Activated naive CD8-positive, alpha-beta T cell treated with anti-CD3 and anti-CD28 coated beads, Interleukin-2, amount 50 U/mL, for 24 hours (primary cell): ENCODE data around the gene AHCYL2.
"Not testable (repeated sequence)": the region's sequence is repeated elsewhere in the genome, so short reads cannot be mapped to it uniquely, and the experiment has no call there.

ENCODE experiments used
- ATAC-seq: fragments of 150-1000 bp; cut with Tn5 transposase; one replicate; pipeline ENCODE4 v1.10.0; 2021
- DNase-seq: peaks from one replicate; pipeline ENCODE4 v3.0.0; 2021
- H3K27ac Mint-ChIP-seq: one replicate; pipeline ENCODE4 v1.8.0; 2021; ENCODE audit warnings: mild to moderate bottlenecking, mixed read lengths
- H3K27me3 Mint-ChIP-seq: one replicate; pipeline ENCODE4 v1.8.0; 2021; ENCODE audit warnings: mixed read lengths
- H3K36me3 Mint-ChIP-seq: one replicate; pipeline ENCODE4 v1.8.0; 2021; ENCODE audit warnings: low read depth, mixed read lengths
- H3K4me1 Mint-ChIP-seq: one replicate; pipeline ENCODE4 v1.8.0; 2021; ENCODE audit warnings: mixed read lengths
- H3K4me3 Mint-ChIP-seq: one replicate; pipeline ENCODE4 v1.8.0; 2021; ENCODE audit warnings: mild to moderate bottlenecking, moderate library complexity, mixed read lengths
- H3K9me3 Mint-ChIP-seq: one replicate; pipeline ENCODE4 v1.8.0; 2021; ENCODE audit warnings: mixed read lengths

The AHCYL2 gene

GRCh38 chr7:129277629-129278028 is 52.8 kb downstream of the AHCYL2 start:
- Mint-ChIP-seq H3K27ac (no peak overlapping the region), H3K4me3 (no peak overlapping the region), H3K36me3 (peaks cover 3% of the 10 kb centered on the region), H3K27me3 (no peaks in the 10 kb centered on the region), H3K9me3 (no peaks in the 10 kb centered on the region), H3K4me1 (peaks cover 3% of the 10 kb centered on the region)
- no peak for DNase-seq
- no peak for ATAC-seq

- DNase-seq = no peak
- Mint-ChIP-seq H3K4me3 (no peak overlapping the region), H3K4me1 (peaks cover 3% of the 10 kb centered on the region), H3K9me3 (no peaks in the 10 kb centered on the region), H3K27ac (no peak overlapping the region), H3K36me3 (peaks cover 3% of the 10 kb centered on the region), H3K27me3 (no peaks in the 10 kb centered on the region)
- ATAC-seq = no peak
These were observed 53.9 kb downstream of the AHCYL2 start for GRCh38 chr7:129278688-129279087.

DNA sequence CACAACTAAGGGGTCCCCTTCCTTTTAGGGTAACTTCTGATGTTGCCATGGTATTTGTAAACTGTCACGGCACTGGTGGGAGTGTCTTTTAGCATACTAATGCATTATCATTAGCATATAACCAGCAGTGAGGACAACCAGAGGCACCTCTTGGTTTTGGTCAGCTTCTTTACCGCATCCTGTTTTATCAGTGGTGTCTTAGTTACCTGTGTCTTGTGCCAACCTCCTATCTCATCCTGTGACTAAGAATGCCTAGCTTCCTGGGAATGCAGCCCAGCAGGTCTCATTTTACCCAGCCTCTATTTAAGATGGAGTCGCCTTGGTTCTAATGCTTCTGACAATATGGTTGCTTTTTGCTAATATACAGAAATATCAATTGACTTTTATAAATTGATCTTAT is 54.9 kb downstream of the AHCYL2 start:
- H3K9me3 Mint-ChIP-seq = no peaks in the 10 kb centered on the region
- peaks cover 3% of the 10 kb centered on the region for H3K4me1 Mint-ChIP-seq
- H3K27ac Mint-ChIP-seq = no peak overlapping the region
- H3K27me3 Mint-ChIP-seq = no peaks in the 10 kb centered on the region
- H3K36me3 Mint-ChIP-seq = no peaks in the 10 kb centered on the region
- DNase-seq (no peak), ATAC-seq (no peak)
- no peak overlapping the region for H3K4me3 Mint-ChIP-seq

DNA sequence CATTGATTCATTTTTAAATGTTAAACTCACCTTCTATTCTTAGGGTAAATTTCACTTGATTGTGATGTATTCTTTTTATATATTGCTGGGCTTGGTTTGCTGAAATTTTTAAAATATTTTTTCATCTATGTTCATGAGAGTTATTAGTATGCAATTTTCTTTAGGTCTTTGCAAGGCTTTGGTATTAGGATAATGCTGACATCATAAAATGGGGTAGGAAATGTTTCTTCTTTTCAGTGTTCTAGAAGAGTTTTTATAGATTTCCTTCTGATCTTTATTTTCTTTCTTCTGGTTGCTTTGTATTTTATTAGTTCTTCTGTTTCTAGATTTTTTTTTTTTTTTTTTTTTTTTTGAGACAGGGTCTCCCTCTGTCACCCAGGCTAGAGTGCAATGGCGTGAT is 56.3 kb downstream of the AHCYL2 start:
- Mint-ChIP-seq H3K27ac (no peak overlapping the region), H3K27me3 (no peaks in the 10 kb centered on the region), H3K4me1 (peaks cover 3% of the 10 kb centered on the region), H3K36me3 (no peaks in the 10 kb centered on the region), H3K4me3 (no peak overlapping the region), H3K9me3 (no peaks in the 10 kb centered on the region)
- DNase-seq (no peak), ATAC-seq (no peak)

DNA sequence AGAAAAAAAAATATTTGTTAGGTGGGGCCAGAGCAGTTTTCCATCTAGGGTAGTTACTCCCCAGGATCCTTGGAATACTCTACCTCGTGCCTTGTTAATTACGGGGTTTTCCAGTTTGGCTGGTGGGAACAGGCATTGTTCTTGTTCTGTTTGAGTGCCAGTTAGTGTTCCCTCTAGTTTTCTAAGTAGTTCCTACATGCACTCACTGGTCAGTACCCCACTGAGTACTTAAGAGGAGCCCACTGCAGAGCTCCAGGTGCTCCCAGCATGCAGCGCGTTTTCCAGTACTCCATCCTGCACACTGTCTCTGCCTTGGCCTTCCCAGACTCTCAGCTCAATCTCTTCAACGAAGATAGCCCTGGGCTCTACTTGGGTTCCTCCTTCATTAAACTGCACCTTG is 58.0 kb downstream of the AHCYL2 start:
- no peak for ATAC-seq
- Mint-ChIP-seq H3K9me3 (no peaks in the 10 kb centered on the region), H3K27ac (no peak overlapping the region), H3K27me3 (no peaks in the 10 kb centered on the region), H3K4me1 (peaks cover 3% of the 10 kb centered on the region), H3K36me3 (no peaks in the 10 kb centered on the region), H3K4me3 (no peak overlapping the region)
- DNase-seq = no peak

DNA sequence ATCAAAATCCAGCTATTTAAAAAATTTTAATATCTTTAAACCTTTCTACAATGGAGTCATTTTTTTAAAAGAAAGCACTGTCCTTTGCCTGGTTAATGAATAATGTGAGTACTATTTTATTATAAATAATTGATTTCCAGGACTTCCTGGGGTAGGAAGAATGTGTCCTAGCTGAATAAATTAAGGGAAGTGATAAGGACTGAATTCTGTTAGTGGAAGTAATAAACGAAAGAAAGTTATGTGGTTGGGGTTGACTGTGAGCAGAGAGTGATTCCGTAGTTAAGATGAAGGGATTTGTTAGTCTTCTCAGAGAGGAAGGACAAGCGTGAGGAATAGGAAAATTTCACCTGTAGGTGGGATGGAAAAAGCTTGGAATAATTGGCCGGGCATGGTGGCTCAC is 59.1 kb downstream of the AHCYL2 start:
- H3K27me3 Mint-ChIP-seq = no peaks in the 10 kb centered on the region
- no peak overlapping the region for H3K27ac Mint-ChIP-seq
- DNase-seq (no peak), ATAC-seq (no peak)
- H3K4me1 Mint-ChIP-seq = peaks cover 3% of the 10 kb centered on the region
- no peaks in the 10 kb centered on the region for H3K9me3 Mint-ChIP-seq
- H3K4me3 Mint-ChIP-seq = no peak overlapping the region
- no peaks in the 10 kb centered on the region for H3K36me3 Mint-ChIP-seq

DNA sequence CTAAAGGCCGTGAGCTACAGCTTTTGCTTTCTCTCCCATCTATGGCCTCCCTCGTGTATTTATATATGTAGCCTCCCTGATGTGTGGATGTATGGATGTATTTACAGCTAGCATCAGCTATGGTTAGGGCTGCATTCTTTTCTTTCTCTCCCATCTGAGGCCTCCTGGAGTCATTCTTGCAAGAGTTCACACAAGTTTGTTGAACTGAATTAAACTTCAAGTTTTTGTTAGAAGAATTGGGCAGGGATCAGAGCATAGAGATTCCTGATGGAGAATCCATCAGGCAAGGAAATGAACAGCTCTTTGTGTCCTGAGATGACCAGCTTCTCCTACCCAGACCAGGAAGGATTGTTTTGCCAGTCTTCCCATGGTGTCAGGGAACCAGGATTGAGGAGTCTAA is 60.3 kb downstream of the AHCYL2 start:
- ATAC-seq = no peak
- Mint-ChIP-seq H3K27ac (no peak overlapping the region), H3K4me1 (no peaks in the 10 kb centered on the region), H3K36me3 (no peaks in the 10 kb centered on the region), H3K27me3 (no peaks in the 10 kb centered on the region), H3K4me3 (no peak overlapping the region), H3K9me3 (no peaks in the 10 kb centered on the region)
- DNase-seq = no peak

- Mint-ChIP-seq H3K36me3 (no peaks in the 10 kb centered on the region), H3K27me3 (no peaks in the 10 kb centered on the region), H3K4me3 (no peak overlapping the region), H3K4me1 (no peaks in the 10 kb centered on the region), H3K27ac (no peak overlapping the region), H3K9me3 (no peaks in the 10 kb centered on the region)
- no peak for ATAC-seq
- DNase-seq = no peak
These were observed 68.0 kb downstream of the AHCYL2 start for GRCh38 chr7:129292861-129293260.

- Mint-ChIP-seq H3K4me3 (no peak overlapping the region), H3K27ac (no peak overlapping the region), H3K4me1 (no peaks in the 10 kb centered on the region), H3K27me3 (no peaks in the 10 kb centered on the region), H3K9me3 (no peaks in the 10 kb centered on the region), H3K36me3 (no peaks in the 10 kb centered on the region)
- ATAC-seq (no peak), DNase-seq (no peak)
These were observed 70.2 kb downstream of the AHCYL2 start for GRCh38 chr7:129295015-129295423.

DNA sequence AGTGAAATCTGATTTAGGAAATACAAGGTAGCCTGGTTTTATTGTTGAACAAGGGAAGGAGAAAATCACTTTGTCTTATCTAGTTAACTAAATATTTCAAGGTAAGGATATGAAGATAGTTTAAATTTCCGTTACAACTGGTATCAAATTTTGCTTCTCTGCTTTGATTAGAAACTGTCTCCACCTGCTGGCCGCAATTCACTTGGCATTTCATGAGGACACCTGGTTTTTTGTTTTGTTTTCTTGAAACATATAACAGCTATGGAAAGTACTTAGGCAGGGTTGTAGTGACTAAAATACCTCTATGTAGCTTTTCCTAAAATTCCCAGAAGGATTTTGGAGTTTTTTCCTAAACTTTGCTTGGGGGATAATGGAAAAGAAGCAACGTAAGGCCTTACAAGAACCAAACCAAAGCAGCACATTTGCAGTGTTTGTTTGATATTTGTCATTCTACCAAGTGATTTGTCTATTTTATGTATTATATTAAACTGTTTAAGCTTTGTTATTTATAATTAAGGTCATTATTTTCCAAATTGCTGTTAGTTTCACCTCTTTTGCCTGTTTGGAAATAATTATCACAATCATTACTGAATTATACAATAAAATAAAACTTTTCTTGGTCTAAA is 73.6 kb downstream of the AHCYL2 start:
- Mint-ChIP-seq H3K9me3 (no peaks in the 10 kb centered on the region), H3K27me3 (no peaks in the 10 kb centered on the region), H3K36me3 (peaks cover 8% of the 10 kb centered on the region), H3K4me3 (no peak overlapping the region), H3K27ac (no peak overlapping the region), H3K4me1 (no peaks in the 10 kb centered on the region)
- DNase-seq (peak; percentile 52), ATAC-seq (no peak)

GRCh38 chr7:129299889-129300288 is 75.1 kb downstream of the AHCYL2 start:
- H3K36me3 Mint-ChIP-seq = peaks cover 17% of the 10 kb centered on the region
- no peak overlapping the region for H3K27ac Mint-ChIP-seq
- H3K4me3 Mint-ChIP-seq = no peak overlapping the region
- H3K27me3 Mint-ChIP-seq = no peaks in the 10 kb centered on the region
- peaks cover 10% of the 10 kb centered on the region for H3K9me3 Mint-ChIP-seq
- no peaks in the 10 kb centered on the region for H3K4me1 Mint-ChIP-seq
- no peak for DNase-seq
- ATAC-seq = no peak

- DNase-seq, H3K27me3 Mint-ChIP-seq, H3K4me1 Mint-ChIP-seq, H3K4me3 Mint-ChIP-seq, H3K9me3 Mint-ChIP-seq, H3K27ac Mint-ChIP-seq, ATAC-seq: not testable (repeated sequence)
- peaks cover 17% of the 10 kb centered on the region for H3K36me3 Mint-ChIP-seq
These were observed 75.5 kb downstream of the AHCYL2 start for GRCh38 chr7:129300299-129300698.

GRCh38 chr7:129307592-129307991 is 82.8 kb downstream of the AHCYL2 start:
- Mint-ChIP-seq H3K27ac (no peak overlapping the region), H3K4me1 (no peaks in the 10 kb centered on the region), H3K27me3 (no peaks in the 10 kb centered on the region), H3K9me3 (peaks cover 10% of the 10 kb centered on the region), H3K36me3 (peaks cover 16% of the 10 kb centered on the region), H3K4me3 (no peak overlapping the region)
- ATAC-seq = no peak
- DNase-seq = no peak

- no peak overlapping the region for H3K27ac Mint-ChIP-seq
- DNase-seq (no peak), ATAC-seq (no peak)
- no peak overlapping the region for H3K4me3 Mint-ChIP-seq
- H3K9me3 Mint-ChIP-seq = peaks cover 10% of the 10 kb centered on the region
- no peaks in the 10 kb centered on the region for H3K27me3 Mint-ChIP-seq
- no peaks in the 10 kb centered on the region for H3K4me1 Mint-ChIP-seq
- peaks cover 14% of the 10 kb centered on the region for H3K36me3 Mint-ChIP-seq
These were observed 83.2 kb downstream of the AHCYL2 start for GRCh38 chr7:129308047-129308446.

DNA sequence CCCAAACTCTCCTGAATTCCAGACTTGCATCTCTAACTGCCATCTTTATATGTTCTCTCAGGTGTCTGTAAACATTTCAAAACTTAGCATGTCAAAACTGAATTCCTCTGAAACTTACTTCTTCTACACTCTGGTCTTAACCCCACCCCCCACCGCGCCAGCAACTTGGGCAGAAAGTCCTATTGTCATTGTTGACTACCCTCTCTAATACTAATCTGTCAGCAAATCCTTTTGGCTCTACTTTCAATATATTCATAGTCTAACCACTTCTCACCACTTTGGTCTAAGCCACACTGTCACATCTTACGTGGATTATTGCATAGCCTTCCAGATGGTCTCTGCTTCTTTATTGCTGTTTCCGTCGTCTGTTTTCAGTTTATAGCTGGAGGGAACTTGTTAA is 86.6 kb downstream of the AHCYL2 start:
- no peak overlapping the region for H3K4me3 Mint-ChIP-seq
- H3K9me3 Mint-ChIP-seq = no peaks in the 10 kb centered on the region
- no peak for DNase-seq
- ATAC-seq = no peak
- no peak overlapping the region for H3K27ac Mint-ChIP-seq
- H3K36me3 Mint-ChIP-seq = no peaks in the 10 kb centered on the region
- H3K4me1 Mint-ChIP-seq = no peaks in the 10 kb centered on the region
- no peaks in the 10 kb centered on the region for H3K27me3 Mint-ChIP-seq

GRCh38 chr7:129313282-129313681 is 88.5 kb downstream of the AHCYL2 start:
- no peaks in the 10 kb centered on the region for H3K36me3 Mint-ChIP-seq
- ATAC-seq (no peak), DNase-seq (no peak)
- H3K27ac Mint-ChIP-seq = no peak overlapping the region
- no peaks in the 10 kb centered on the region for H3K9me3 Mint-ChIP-seq
- H3K4me1 Mint-ChIP-seq = no peaks in the 10 kb centered on the region
- H3K27me3 Mint-ChIP-seq = no peaks in the 10 kb centered on the region
- no peak overlapping the region for H3K4me3 Mint-ChIP-seq
